Measurements from ENCODE around the gene KCTD11.
A peak's percentile ranks its signal among the peaks of the same experiment; 100 is the strongest.
"Not testable (repeated sequence)": the region's sequence is repeated elsewhere in the genome, so short reads cannot be mapped to it uniquely, and the experiment has no call there.

The KCTD11 gene

GRCh38 chr17:7322520-7323194, 29.3 kb upstream of the KCTD11 start:
- DNase-seq (ENCODE audit: low spot score) = no peak

GRCh38 chr17:7323731-7324437, 28.1 kb upstream of the KCTD11 start:
- DNase-seq (ENCODE audit: low spot score) = peak; percentile 71

DNA sequence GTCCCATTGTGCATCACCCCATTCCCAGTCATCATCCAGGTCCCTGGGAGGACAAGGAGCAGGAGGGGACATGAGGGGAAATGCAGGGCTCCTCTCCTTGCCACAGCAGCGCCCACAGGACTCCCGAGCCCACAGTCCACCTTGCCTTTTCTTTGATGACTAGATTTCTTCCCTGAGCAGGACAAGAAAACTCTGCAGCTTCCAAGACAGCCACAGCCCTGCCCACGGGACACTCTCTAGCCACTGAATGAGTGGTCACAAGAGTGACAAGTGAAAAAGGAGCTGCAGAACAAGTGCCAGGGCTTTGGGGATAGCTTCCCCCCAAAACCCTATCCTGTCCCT, 27.6 kb upstream of the KCTD11 start:
- DNase-seq (ENCODE audit: low spot score) = no peak

DNA sequence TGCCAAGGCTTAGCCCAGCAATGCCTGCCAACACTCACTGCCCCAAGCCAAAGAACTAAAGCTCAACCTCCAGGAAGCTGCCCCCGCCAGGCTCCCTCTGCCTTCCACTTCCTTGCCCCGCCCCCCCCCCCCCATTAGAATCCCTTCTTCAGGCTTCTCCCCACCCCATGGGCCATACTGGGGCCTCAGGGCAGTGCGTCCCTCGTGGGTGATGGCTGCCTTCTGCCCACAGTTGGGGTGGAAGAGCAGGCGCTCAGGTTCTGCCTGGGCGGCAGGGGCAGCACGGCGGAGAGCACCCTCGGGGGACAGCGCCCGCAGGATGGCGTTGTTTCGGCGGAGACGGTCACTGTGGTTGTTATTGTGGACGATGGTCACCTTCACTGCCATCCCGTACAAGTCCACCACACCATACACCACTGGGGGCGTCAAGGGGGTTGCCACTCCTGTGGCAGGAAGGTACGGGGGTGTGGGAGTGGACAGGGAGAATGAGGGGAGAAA, 26.9 kb upstream of the KCTD11 start:
- no peak for DNase-seq (ENCODE audit: low spot score)

DNA sequence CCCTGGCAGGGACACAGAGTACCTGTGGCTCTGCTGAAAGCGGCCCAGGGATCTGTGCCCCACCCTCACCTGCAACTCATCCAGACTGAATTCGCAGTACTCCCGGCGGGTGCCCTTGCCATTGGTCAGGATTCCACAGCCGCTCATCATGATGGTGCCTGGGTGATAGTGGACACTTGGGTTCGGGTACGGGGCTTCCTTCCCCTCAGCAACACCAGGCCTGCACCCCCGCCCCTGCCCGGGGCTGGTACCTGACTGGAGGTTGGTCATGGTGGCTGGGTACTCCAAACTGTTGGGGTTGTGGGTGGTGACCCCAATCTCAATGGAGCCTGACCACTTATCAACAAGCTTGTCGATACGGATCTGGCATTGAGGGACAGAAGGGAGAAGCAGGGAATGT, 25.8 kb upstream of the KCTD11 start:
- no peak for DNase-seq (ENCODE audit: low spot score)

DNA sequence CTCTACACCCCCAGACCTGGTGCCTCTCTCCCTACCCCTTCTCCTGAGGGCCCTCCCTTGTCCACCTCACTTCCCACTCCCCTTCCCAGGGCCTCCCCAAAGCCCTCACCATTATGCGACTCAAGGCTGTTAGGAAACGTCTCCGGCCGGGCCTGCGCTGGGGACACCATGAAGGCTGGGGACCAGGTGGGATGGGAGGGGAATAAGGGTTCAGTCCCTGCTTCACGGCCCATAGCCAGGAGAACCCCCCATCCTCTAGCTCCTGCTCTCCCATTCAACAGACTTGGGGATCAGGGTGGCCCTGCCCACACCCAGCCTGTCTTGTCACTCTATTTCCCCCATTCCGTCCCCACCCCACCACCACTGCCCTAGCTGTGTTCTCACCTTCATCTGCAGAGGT, 24.9 kb upstream of the KCTD11 start:
- DNase-seq (ENCODE audit: low spot score) = no peak

DNA sequence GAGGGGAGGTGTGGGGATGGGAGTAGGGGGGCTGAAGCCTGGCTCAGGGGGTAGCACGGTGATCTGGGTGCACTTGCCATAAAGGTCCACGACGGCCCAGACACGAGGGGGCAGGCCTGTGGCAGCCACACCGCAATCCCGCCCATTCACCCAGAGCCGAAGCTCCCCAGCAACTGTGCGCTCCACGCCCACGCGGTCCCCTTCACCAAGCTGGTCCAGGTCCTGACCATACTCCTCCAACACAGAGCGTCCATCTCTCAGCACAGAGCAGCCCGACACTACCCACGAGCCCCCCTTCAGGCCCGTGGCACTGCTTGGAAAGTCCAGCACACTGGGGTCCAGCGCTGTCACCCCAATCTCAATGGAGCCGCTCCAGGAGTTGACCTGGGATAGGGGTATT, 24.5 kb upstream of the KCTD11 start:
- DNase-seq (ENCODE audit: low spot score) = no peak

DNA sequence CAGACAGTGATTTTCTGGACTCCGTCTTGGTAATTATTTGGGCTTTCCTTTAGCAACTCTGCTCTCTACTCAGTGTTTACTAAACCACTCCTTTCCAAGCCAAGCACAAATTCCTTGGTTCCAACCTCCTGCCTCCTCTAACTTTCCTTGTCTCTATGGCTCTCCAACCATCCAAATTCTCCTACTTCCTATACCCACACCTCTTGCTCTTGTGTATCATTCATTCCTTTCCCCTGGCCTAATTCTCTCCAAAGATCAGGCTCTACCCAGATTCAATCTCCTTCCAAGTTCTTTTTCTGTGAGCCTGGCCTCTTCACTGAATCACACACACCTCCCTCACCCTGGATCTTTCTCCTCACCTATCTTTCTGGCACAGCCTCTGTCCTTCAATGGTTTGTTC, 24.0 kb upstream of the KCTD11 start:
- no peak for DNase-seq (ENCODE audit: low spot score)

GRCh38 chr17:7328840-7329373, 23.1 kb upstream of the KCTD11 start, which contains the start of gene NEURL4:
Gene NEURL4 (minus strand): TSS chr17:7329335. CDS start chr17:7329312, 23 bp downstream.
- no peak for DNase-seq (ENCODE audit: low spot score)

- DNase-seq (ENCODE audit: low spot score) = peak; percentile 95
Observed at GRCh38 chr17:7329374-7329996, 22.5 kb upstream of the KCTD11 start.

GRCh38 chr17:7329997-7330637, 21.8 kb upstream of the KCTD11 start:
- DNase-seq (ENCODE audit: low spot score) = peak; percentile 71

DNA sequence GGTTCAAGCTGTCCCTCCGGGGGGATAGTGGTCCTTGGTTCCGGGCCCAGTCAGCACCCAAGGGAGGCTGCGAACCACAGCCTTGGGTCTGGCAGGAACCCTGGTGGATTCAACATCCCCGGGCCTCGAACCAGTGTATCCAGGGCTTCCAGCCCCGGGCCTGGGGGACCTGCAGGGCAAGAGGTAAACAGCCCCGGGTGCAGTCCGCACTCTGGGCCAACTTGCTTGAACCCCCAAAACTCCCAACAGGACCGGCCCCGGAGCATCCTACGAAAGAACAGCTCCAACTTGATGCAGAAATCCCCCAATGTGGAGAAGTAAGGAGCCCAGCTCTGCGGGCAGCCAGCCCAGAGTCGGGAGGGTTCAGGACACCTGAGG, 21.3 kb upstream of the KCTD11 start:
- no peak for DNase-seq (ENCODE audit: low spot score)

GRCh38 chr17:7332111-7332510, 19.9 kb upstream of the KCTD11 start:
- no peak for DNase-seq (ENCODE audit: low spot score)

- DNase-seq (ENCODE audit: low spot score) = not testable (repeated sequence)
Observed at GRCh38 chr17:7332600-7333069, 19.3 kb upstream of the KCTD11 start.

DNA sequence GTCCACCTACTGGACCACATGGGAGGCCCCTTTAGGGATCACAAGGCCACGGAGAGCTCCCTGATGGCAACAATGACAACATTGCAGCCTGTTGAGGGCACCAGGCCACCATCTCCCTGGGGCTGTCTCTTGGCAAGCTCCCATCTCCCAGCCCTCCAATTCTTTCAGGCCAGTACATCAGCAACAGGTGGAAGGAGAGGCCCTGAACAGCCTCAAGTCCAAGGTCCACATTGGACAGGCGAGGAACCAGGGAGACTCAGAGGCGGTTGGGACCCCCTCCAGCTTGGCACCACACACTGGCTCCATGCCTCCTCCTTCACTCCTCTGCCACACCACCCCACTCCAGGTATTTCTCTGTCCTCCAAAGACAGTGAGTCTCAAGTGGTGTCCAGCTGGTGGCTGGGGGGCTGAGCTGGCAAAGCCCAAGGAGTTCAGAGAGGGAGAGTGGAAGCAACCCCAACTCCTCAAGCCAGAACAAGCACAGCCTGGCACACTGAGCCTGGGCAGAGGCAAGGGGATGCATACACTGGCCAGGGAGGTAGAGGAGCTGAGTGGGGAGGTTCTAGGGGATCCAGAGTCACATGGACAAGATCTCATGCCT, 16.9 kb upstream of the KCTD11 start:
- no peak for DNase-seq (ENCODE audit: low spot score)

DNA sequence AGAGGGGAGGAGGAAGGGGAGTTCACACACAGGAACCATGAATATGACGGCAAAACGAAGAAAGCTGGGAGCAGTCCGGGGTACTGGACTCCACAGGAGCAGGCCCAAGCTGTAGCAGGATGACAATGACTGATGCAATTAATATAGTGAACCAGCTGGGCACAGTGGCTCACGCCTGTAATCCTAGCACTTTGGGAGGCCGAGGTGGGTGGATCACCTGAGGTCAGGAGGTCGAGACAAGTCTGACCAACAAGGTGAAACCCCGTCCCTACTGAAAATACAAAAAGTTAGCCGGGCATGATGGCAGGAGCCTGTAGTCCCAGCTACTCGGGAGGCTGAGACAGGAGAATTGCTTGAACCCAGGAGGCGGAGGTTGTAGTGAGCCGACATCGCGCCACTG, 16.2 kb upstream of the KCTD11 start:
- DNase-seq (ENCODE audit: low spot score) = not testable (repeated sequence)

GRCh38 chr17:7336240-7337175, 15.5 kb upstream of the KCTD11 start, which contains the start of gene ACAP1:
Gene ACAP1 (plus strand): TSS chr17:7336529. CDS start chr17:7336735, 206 bp downstream.
- DNase-seq (ENCODE audit: low spot score) = peak; percentile 65

GRCh38 chr17:7337600-7337999, 14.4 kb upstream of the KCTD11 start:
- not testable (repeated sequence) for DNase-seq (ENCODE audit: low spot score)

GRCh38 chr17:7340179-7340578, 11.8 kb upstream of the KCTD11 start:
- DNase-seq (ENCODE audit: low spot score) = no peak

DNA sequence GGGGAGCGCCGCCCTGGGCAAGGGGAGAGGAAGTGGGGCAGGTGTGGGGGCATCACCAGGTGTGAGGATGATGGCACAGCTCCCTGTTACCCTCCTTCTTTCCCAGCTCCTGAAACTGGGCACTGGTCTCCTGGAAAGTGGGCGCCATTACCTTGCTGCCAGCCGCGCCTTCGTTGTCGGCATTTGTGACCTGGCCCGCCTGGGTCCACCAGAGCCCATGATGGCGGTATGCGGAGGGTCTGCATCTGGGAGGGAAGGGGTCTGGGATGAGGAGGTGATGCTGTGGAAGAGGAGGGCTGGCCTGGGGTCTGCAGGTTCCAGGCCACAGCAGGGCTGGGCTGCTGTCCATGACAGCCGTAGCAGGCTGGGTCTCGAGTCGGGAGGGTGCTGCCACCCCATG, 10.1 kb upstream of the KCTD11 start:
- no peak for DNase-seq (ENCODE audit: low spot score)

- no peak for DNase-seq (ENCODE audit: low spot score)
Observed at GRCh38 chr17:7343250-7343649, 8.7 kb upstream of the KCTD11 start.

Data from hematopoietic multipotent progenitor cell treated with erythropoietin and hydrocortisone succinate and interleukin-3 and kit ligand, for 17 days (in vitro differentiated cells).